Lung (tissue), 12 donors: ENCODE measurements around the gene ATXN1. TPM values are rescaled to one million over a fixed set of nuclear protein-coding genes. Genes with fewer than 3 reads are reported as not detected.

Source experiments
- ATAC-seq: fragments of 200-7000 bp; cut with Tn5 transposase; one replicate; pipeline ENCODE4 v1.9.1; 2020; ENCODE audit warnings: moderate number of reproducible peaks; ENCODE audit not compliant: insufficient read depth, low FRiP score
- DNase-seq, 3 donors: peaks; one replicate each; pipeline ENCODE4 v3.0.0-alpha.2; 2013 to 2017
- H3K27ac ChIP-seq, 2 donors: one replicate each; pipeline ENCODE4 v1.5.1; 2013; ENCODE audit warnings: mild to moderate bottlenecking in 2 of 2, moderate library complexity in 2 of 2, control low read depth in 1 of 2, inconsistent platforms in 1 of 2, low read depth in 1 of 2, low read length in 1 of 2
- H3K27me3 ChIP-seq, 3 donors: one replicate each; pipeline ENCODE4 v1.5.1; 2013; ENCODE audit warnings: low read length in 2 of 3; ENCODE audit not compliant: control insufficient read depth in 3 of 3, insufficient read depth in 3 of 3
- H3K36me3 ChIP-seq, 4 donors: one replicate each; pipeline ENCODE4 v1.5.1; 2013; ENCODE audit warnings: low read length in 4 of 4, mild to moderate bottlenecking in 1 of 4, moderate library complexity in 1 of 4; ENCODE audit not compliant: control insufficient read depth in 4 of 4, insufficient read depth in 4 of 4
- H3K4me1 ChIP-seq, 5 donors: one replicate each; pipeline ENCODE4 v1.5.1; 2013; ENCODE audit warnings: low read length in 5 of 5, mild to moderate bottlenecking in 2 of 5, moderate library complexity in 1 of 5; ENCODE audit not compliant: control insufficient read depth in 5 of 5, insufficient read depth in 5 of 5
- H3K4me3 ChIP-seq: one replicate; pipeline ENCODE4 v1.5.1; 2013; ENCODE audit warnings: mild to moderate bottlenecking, control low read depth, moderate library complexity
- H3K9ac ChIP-seq, 2 donors: one replicate each; pipeline ENCODE4 v1.5.1; 2013; ENCODE audit warnings: low read length in 2 of 2, control low read depth in 1 of 2; ENCODE audit not compliant: insufficient read depth in 1 of 2
- H3K9me3 ChIP-seq, 4 donors: one replicate each; pipeline ENCODE4 v1.5.1; 2013; ENCODE audit warnings: low read length in 3 of 4, mild to moderate bottlenecking in 1 of 4, moderate library complexity in 1 of 4; ENCODE audit not compliant: control insufficient read depth in 4 of 4, insufficient read depth in 3 of 4
- WGBS, 2 donors: extraction: QIAGEN DNeasy Blood & Tissue Kit; methylation state at CpG; one replicate each; pipeline ENCODE4 v1.1.7; 2013; 5-methylcytosine and 5-hydroxymethylcytosine counted together
- polyA plus RNA-seq, 2 donors: library from polyadenylated mRNA; stranded (reverse); fragments of 200-250 nt; gene quantifications; one replicate each; pipeline ENCODE4 v1.2.1, GENCODE V29; 2013
- total RNA-seq, 2 donors: library from RNA; depleted of rRNA in 1 of 2; stranded (reverse); fragments of >200 nt in 1 of 2; gene quantifications; one replicate each; pipeline ENCODE4 v1.2.1, GENCODE V29; 2014 to 2021
- TF ChIP-seq, protein P1 (sequence below): IDR thresholded peaks from 2 replicates; pipeline ENCODE4 v1.5.1; 2012; ENCODE audit warnings: mild to moderate bottlenecking; ENCODE audit errors: control extremely low read depth, extremely low read depth
- donor health status: control.
- donor health status: control.
- donor health status: Bipolar disorder and iron deficiency.
- donor health status: healthy.
- donor health status: DM: yes; HTN: yes; CAD: no.

Gene ATXN1
- total and polyA plus RNA-seq, 4 donors: 9.7 to 108 (median 34.9) TPM

DNA sequence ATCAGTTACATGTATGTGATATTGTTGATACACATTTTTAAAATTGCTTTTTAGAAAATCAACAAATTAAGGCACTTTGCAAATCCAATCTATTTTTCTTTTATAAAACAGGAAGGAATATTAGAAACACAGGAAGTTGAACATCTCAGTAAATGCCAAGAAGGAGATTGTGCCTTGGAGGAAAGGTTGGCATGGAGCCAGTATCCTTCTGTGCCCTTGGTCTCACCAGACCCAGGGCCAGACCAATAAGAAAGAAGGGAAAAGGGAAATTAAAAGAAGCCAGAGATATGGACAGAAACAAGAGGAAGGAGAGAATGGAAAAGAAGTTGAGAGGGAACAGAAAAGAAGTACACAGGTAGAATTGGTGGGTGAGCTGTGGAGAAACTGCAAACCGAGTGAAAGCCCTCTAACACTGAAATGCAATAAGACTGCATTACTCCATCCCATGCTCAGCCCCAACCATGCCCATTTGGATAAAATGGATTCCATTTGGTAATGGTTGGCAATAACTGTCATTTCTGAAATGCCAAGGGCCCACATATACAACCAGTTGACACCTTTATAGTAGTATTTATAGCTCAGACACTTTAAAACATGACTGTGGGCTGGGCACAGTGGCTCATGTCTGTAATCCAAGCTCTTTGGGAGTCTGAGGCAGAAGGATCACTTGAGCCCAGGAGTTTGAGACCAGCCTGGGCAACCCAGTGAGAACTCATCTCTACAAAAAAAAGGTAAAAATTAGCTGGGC lies 389.1 kb downstream of the ATXN1 start:
- DNase-seq (no peak), ATAC-seq (no peak)
- H3K27me3 ChIP-seq: no peaks in the 10 kb centered on the region
- H3K4me3 ChIP-seq: no peak overlapping the region
- no peaks in the 10 kb centered on the region for H3K36me3 ChIP-seq
- no peak overlapping the region for H3K9ac ChIP-seq
- H3K4me1 ChIP-seq: peaks cover 0 to 19% (median 0%) of the 10 kb centered on the region in 5 donors
- WGBS, 2 donors: 100% methylated on average over 1 of the region's 1 CpG
- H3K27ac ChIP-seq: no peak overlapping the region
- peaks cover 0 to 2% (median 0%) of the 10 kb centered on the region in 4 donors for H3K9me3 ChIP-seq
- TF ChIP-seq, protein P1, sequence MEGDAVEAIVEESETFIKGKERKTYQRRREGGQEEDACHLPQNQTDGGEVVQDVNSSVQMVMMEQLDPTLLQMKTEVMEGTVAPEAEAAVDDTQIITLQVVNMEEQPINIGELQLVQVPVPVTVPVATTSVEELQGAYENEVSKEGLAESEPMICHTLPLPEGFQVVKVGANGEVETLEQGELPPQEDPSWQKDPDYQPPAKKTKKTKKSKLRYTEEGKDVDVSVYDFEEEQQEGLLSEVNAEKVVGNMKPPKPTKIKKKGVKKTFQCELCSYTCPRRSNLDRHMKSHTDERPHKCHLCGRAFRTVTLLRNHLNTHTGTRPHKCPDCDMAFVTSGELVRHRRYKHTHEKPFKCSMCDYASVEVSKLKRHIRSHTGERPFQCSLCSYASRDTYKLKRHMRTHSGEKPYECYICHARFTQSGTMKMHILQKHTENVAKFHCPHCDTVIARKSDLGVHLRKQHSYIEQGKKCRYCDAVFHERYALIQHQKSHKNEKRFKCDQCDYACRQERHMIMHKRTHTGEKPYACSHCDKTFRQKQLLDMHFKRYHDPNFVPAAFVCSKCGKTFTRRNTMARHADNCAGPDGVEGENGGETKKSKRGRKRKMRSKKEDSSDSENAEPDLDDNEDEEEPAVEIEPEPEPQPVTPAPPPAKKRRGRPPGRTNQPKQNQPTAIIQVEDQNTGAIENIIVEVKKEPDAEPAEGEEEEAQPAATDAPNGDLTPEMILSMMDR: no peak

- ATAC-seq: no peak
- WGBS, 2 donors: 84 to 100% methylated on average over 1 of the region's 1 CpG
- H3K27ac ChIP-seq: no peak overlapping the region
Measured at GRCh38 chr6:16371401-16371800, 389.9 kb downstream of the ATXN1 start.

DNA sequence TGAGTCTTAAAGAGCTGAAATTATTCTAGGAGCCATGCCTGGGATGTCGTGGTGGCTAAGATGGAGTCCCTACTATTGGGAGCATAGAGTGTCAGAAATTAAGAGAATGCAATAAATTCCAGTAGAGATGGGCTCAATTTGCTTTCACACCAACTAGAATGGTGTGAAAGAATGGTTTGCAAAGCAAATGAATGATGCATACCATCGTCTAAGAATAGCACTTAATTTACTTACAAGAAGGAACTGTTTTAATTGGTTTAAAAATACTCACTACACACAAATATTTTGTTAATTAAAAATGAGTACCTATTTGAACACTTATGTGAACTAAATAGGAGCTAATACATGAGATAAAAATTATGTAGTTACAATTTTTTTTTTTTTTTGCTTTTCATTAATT lies 390.3 kb downstream of the ATXN1 start:
- Histone ChIP-seq H3K27me3 (no peaks in the 10 kb centered on the region), H3K36me3 (no peaks in the 10 kb centered on the region), H3K9me3 (peaks cover 0 to 2% (median 0%) of the 10 kb centered on the region in 4 donors), H3K9ac (no peak overlapping the region), H3K27ac (no peak overlapping the region), H3K4me3 (no peak overlapping the region), H3K4me1 (peaks cover 0 to 15% (median 0%) of the 10 kb centered on the region in 5 donors)
- WGBS, 2 donors: 71 to 88% methylated on average over 2 of the region's 2 CpGs
- ATAC-seq (no peak), DNase-seq (no peak)
- TF ChIP-seq, protein P1: no peak

More at GRCh38 chr6:16371401-16371800, 389.9 kb downstream of the ATXN1 start:
- DNase-seq: no peak
- H3K4me3 ChIP-seq: no peak overlapping the region
- TF ChIP-seq, protein P1: no peak
- H3K9ac ChIP-seq: no peak overlapping the region
- H3K27me3 ChIP-seq: no peaks in the 10 kb centered on the region
- H3K9me3 ChIP-seq: peaks cover 0 to 2% (median 0%) of the 10 kb centered on the region in 4 donors
- H3K4me1 ChIP-seq: peaks cover 0 to 19% (median 0%) of the 10 kb centered on the region in 5 donors
- no peaks in the 10 kb centered on the region for H3K36me3 ChIP-seq
